ENCODE results near the gene BET1.

GRCh38 chr7:94047956-94048355 lies 43.8 kb upstream of the BET1 start:
- TF ChIP-seq CTCF (IDR thresholded peaks at IDR 0.05; ENCODE audit: poor library complexity) (no peak), EZH2 (IDR thresholded peaks at IDR 0.05; ENCODE audit: borderline replicate concordance) (no peak)

All from hepatocyte (in vitro differentiated cells).